ENCODE results near the gene CYBA. TPM values are rescaled to one million over a fixed set of nuclear protein-coding genes. Genes with fewer than 3 reads are reported as not detected.

CYBA gene
- polyA plus RNA-seq, 1 donor (not counting 4 experiments of a cell fraction or from before 2014, with no cell fraction given) = 4.4 TPM

DNA sequence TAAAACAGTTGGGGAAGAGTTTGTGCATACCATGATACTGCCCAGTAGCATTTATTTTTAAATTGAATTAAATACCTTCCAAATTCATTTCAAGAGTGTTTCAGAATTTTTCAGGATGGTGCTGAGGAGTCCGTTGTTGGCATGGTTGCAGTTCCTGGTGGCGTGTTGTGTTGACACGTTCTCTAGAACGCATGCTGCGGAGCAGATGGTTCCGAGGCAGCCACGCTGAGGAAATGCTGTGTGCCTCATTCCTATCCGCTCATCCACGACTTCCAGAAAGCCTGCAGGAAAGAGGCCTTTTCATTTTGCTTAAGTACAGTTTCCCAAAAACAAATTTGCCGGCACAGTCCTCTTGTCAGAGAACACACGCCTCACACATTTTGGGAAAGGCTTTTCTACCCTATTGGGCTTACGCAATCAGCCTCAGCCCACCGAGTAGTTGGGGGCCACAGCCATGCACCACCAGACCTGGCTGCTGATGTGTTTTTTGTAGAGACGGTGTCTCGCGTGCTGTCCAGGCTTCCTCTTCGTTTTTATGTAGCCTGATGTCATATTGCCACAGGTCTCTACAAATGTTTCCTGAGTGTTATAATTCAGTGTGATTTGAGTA is 44.6 kb downstream of the CYBA start:
- Histone ChIP-seq H3K4me3 (ENCODE audit: control insufficient read depth in 2 of 3, extremely low read depth in 1 of 3, insufficient read depth in 2 of 3, low read depth in 1 of 3, low read length in 3 of 3) (no peak overlapping the region), H3K9ac (ENCODE audit: control insufficient read depth, extremely low read depth, insufficient read depth, low read length) (no peak overlapping the region), H3K79me2 (ENCODE audit: control insufficient read depth, insufficient read depth, low read length) (no peaks in the 10 kb centered on the region), H3K4me2 (ENCODE audit: control insufficient read depth, extremely low read depth, insufficient read depth, low read depth, low read length) (no peak overlapping the region), H2AFZ (ENCODE audit: control insufficient read depth, low read length) (no peak overlapping the region), H3K27me3 (ENCODE audit: control insufficient read depth, extremely low read depth, insufficient read depth, low read length) (no peaks in the 10 kb centered on the region), H4K20me1 (ENCODE audit: control insufficient read depth, extremely low read depth, insufficient read depth, low read length) (peaks cover 6% of the 10 kb centered on the region), H3K36me3 (ENCODE audit: control insufficient read depth in 2 of 2, extremely low read depth in 1 of 2, insufficient read depth in 2 of 2, low read length in 2 of 2) (peaks cover 19 to 33% of the 10 kb centered on the region in 2 experiments), H3K9me3 (ENCODE audit: control insufficient read depth, low read depth, low read length) (no peaks in the 10 kb centered on the region), H3K9me1 (ENCODE audit: control insufficient read depth, extremely low read depth, insufficient read depth, low read length) (no peaks in the 10 kb centered on the region), H3K4me1 (ENCODE audit: control insufficient read depth, extremely low read depth, insufficient read depth, low read length) (peaks cover 6% of the 10 kb centered on the region), H3K27ac (ENCODE audit: control insufficient read depth, insufficient read depth, low read length) (no peak overlapping the region)
- no peak for TF ChIP-seq EZH2 (IDR thresholded peaks at IDR 0.05; ENCODE audit: low read length)
- TF ChIP-seq CTCF (optimal IDR thresholded peaks at IDR 0.05 in 1 of 3, IDR thresholded peaks at IDR 0.05 in 1 of 3, conservative IDR thresholded peaks at IDR 0.05 in 1 of 3; ENCODE audit: extremely low read depth in 1 of 3, insufficient read depth in 2 of 3, low read length in 3 of 3) = no peak
- dilution Hi-C loops (cut with MboI; ENCODE audit: extremely low pct_ligation_motif_present, low sequenced_read_pairs) = no loop called here
- DNase-seq (ENCODE audit: low read depth, low spot score) = no peak
- FAIRE-seq = no peak

DNA sequence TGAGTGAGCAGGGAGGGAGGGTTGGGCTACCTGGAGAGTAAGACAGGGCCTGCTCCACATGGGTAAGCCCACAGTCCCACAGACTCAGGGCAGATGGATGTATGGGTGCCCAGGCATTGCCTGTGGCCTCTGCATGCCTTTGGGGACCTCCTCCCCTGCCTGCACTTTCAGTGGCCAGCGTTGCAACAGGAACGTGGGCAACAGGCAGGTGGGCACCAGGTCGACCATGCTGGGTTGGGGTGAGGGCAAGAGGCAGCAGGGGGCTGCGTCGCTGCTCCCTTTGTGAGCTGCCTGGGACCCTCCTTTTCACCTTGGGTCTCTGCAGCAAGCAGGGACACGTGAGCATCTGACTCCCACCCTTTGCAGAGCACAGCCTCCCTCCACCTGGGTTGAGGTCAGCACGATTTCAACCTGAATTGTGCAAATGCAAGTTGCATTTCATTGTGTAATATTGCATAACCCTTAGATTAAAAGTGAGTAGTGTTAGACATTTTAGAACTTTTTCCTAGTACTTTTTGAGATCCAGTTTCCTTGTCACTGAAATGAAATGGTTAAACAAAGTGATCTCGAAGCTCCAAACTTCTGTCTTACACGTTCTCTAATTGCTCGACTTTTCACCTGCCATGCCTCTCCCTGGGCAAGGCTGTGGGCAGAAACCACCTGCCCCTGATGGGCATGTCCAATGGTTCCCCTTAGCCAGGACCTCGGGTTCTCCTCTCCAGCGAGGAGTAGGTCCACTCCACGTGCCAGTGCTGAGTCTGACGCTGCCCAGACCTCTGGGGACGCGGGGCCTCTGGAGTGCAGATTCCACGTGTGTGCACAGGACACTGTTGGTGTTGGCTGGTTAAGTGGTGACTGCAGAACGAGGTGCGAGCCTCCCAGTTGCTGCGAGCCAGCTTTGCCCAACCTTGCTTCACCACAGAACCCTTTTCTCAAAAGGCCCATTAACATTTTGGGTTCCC is 45.4 kb downstream of the CYBA start:
- TF ChIP-seq EZH2 (IDR thresholded peaks at IDR 0.05; ENCODE audit: low read length) (no peak), CTCF (optimal IDR thresholded peaks at IDR 0.05 in 1 of 3, IDR thresholded peaks at IDR 0.05 in 1 of 3, conservative IDR thresholded peaks at IDR 0.05 in 1 of 3; ENCODE audit: extremely low read depth in 1 of 3, insufficient read depth in 2 of 3, low read length in 3 of 3) (no peak)
- DNase-seq (ENCODE audit: low read depth, low spot score) = no peak
- FAIRE-seq = no peak
- H3K36me3 ChIP-seq (ENCODE audit: control insufficient read depth in 2 of 2, extremely low read depth in 1 of 2, insufficient read depth in 2 of 2, low read length in 2 of 2) = peaks cover 14 to 40% of the 10 kb centered on the region in 2 experiments
- peaks cover 6% of the 10 kb centered on the region for H4K20me1 ChIP-seq (ENCODE audit: control insufficient read depth, extremely low read depth, insufficient read depth, low read length)
- no peak overlapping the region for H2AFZ ChIP-seq (ENCODE audit: control insufficient read depth, low read length)
- H3K27ac ChIP-seq (ENCODE audit: control insufficient read depth, insufficient read depth, low read length) = no peak overlapping the region
- H3K9me3 ChIP-seq (ENCODE audit: control insufficient read depth, low read depth, low read length) = no peaks in the 10 kb centered on the region
- H3K27me3 ChIP-seq (ENCODE audit: control insufficient read depth, extremely low read depth, insufficient read depth, low read length) = no peaks in the 10 kb centered on the region
- H3K4me3 ChIP-seq (ENCODE audit: control insufficient read depth in 2 of 3, extremely low read depth in 1 of 3, insufficient read depth in 2 of 3, low read depth in 1 of 3, low read length in 3 of 3) = no peak overlapping the region
- H3K4me1 ChIP-seq (ENCODE audit: control insufficient read depth, extremely low read depth, insufficient read depth, low read length) = peaks cover 6% of the 10 kb centered on the region
- no peak overlapping the region for H3K9ac ChIP-seq (ENCODE audit: control insufficient read depth, extremely low read depth, insufficient read depth, low read length)
- no peak overlapping the region for H3K4me2 ChIP-seq (ENCODE audit: control insufficient read depth, extremely low read depth, insufficient read depth, low read depth, low read length)
- dilution Hi-C loops (cut with MboI; ENCODE audit: extremely low pct_ligation_motif_present, low sequenced_read_pairs) = no loop called here
- no peaks in the 10 kb centered on the region for H3K79me2 ChIP-seq (ENCODE audit: control insufficient read depth, insufficient read depth, low read length)
- H3K9me1 ChIP-seq (ENCODE audit: control insufficient read depth, extremely low read depth, insufficient read depth, low read length) = no peaks in the 10 kb centered on the region
